GM12878 (cell line): Measurements from ENCODE around the gene FBXO15. TPM values are rescaled to one million over a fixed set of nuclear protein-coding genes. Genes with fewer than 3 reads are reported as not detected.

Source experiments
- ATAC-seq: fragments of 200-7000 bp; cut with Tn5 transposase; 3 replicates; pipeline ENCODE4 v1.9.1; 2020; ENCODE audit warnings: mild to moderate bottlenecking, moderate library complexity
- BruUV-seq: library from RNA; stranded (reverse); fragments of 400-500 nt; replicated peaks from 2 replicates; lab custom pipeline; 2021; lab: Mats Ljungman, UMichigan
- CTCF ChIA-PET: fragments of 300-600 bp; sonication (Branson Sonifier 250); formaldehyde crosslinking; extraction: SDS; loops from one replicate; lab custom pipeline; 2021; ENCODE audit warnings: inconsistent platforms; lab: Yijun Ruan, JAX
- POLR2A ChIA-PET: fragments of 350-600 bp; formaldehyde crosslinking; extraction: SDS; loops from one replicate; lab custom pipeline; 2021; ENCODE audit warnings: inconsistent platforms; lab: Charles Lee
- RAD21 ChIA-PET: fragments of 300-600 bp; sonication (Branson Sonifier 250); formaldehyde crosslinking; loops from one replicate; lab custom pipeline; 2023; ENCODE audit warnings: antibody characterized with exemption; ENCODE audit not compliant: unreplicated experiment; lab: Charles Lee
- SMC1A ChIA-PET: fragments of 300-600 bp; sonication (Branson Sonifier 250); formaldehyde crosslinking; loops from one replicate; lab custom pipeline; 2023; ENCODE audit not compliant: unreplicated experiment, uncharacterized antibody; lab: Charles Lee
- DNase-seq: peaks from one replicate; pipeline ENCODE4 v3.0.0-alpha.2; 2011; ENCODE audit warnings: low read depth, low spot score
- FAIRE-seq: peaks from 3 replicates; lab custom pipeline; 2011; peaks lifted over from hg19 to GRCh38; lab: Jason Lieb, UNC
- H2AFZ ChIP-seq: 2 replicates; pipeline ENCODE4 v1.6.0; 2011; ENCODE audit warnings: low read depth, low read length, control low read depth; ENCODE audit not compliant: control insufficient read depth
- H3K27ac ChIP-seq: 2 replicates; pipeline ENCODE4 v1.5.1; 2011; ENCODE audit warnings: control low read depth; ENCODE audit not compliant: control insufficient read depth, insufficient read depth
- H3K27me3 ChIP-seq, 2 experiments: replicated peaks in 1 of 2; 2 replicates each; pipeline versions ENCODE4 v1.6.0 to v1.6.1; 2011; ENCODE audit warnings: low read length in 1 of 2; ENCODE audit not compliant: control insufficient read depth in 2 of 2, insufficient read depth in 2 of 2
- H3K36me3 ChIP-seq, 2 experiments: 2 replicates each; pipeline ENCODE4 v1.5.1; 2011; ENCODE audit warnings: low read length in 1 of 2; ENCODE audit not compliant: control insufficient read depth in 2 of 2, insufficient read depth in 2 of 2
- H3K4me1 ChIP-seq: 2 replicates; pipeline ENCODE4 v1.6.1; 2011; ENCODE audit warnings: mild to moderate bottlenecking, low read length, moderate library complexity, mixed read lengths; ENCODE audit not compliant: control insufficient read depth, insufficient read depth
- H3K4me2 ChIP-seq: 2 replicates; pipeline ENCODE4 v1.6.0; 2011; ENCODE audit warnings: control low read depth; ENCODE audit not compliant: control insufficient read depth, insufficient read depth
- H3K4me3 ChIP-seq: fragments of 200-600 bp; sonication (generic); 2 replicates; pipeline ENCODE4 v1.5.1; 2016
- H3K79me2 ChIP-seq: 2 replicates; pipeline ENCODE4 v1.6.0; 2011; ENCODE audit warnings: low read length; ENCODE audit not compliant: control insufficient read depth, insufficient read depth
- H3K9ac ChIP-seq: 2 replicates; pipeline ENCODE4 v1.8.0; 2011; ENCODE audit warnings: low read length, control low read depth, mixed read lengths; ENCODE audit not compliant: control insufficient read depth, insufficient read depth
- H3K9me3 ChIP-seq: replicated peaks from 3 replicates; pipeline ENCODE4 v1.5.1; 2011; ENCODE audit warnings: mild to moderate bottlenecking, low read length; ENCODE audit not compliant: control insufficient read depth, insufficient read depth
- H4K20me1 ChIP-seq: 2 replicates; pipeline ENCODE4 v1.6.0; 2011; ENCODE audit not compliant: control insufficient read depth, insufficient read depth
- BMI1 ChIP-seq: fragments of 450-650 bp; IDR thresholded peaks from 2 replicates; pipeline ENCODE4 v1.6.1; 2016; ENCODE audit warnings: mild to moderate bottlenecking, moderate library complexity, borderline replicate concordance
- CBX3 ChIP-seq: fragments of 200-600 bp; sonication (generic); IDR thresholded peaks from 2 replicates; pipeline ENCODE4 v1.6.1; 2016; ENCODE audit warnings: low read depth, borderline replicate concordance
- CEBPZ ChIP-seq: fragments of 150-350 bp; IDR thresholded peaks from 2 replicates; pipeline ENCODE4 v1.6.1; 2016; ENCODE audit warnings: low read depth, low read length
- CHD2 ChIP-seq: IDR thresholded peaks from 2 replicates; pipeline ENCODE4 v1.6.1; 2011; ENCODE audit warnings: low read depth, low read length, improper control_type of control experiment, borderline replicate concordance
- DPF2 ChIP-seq: fragments of 450-650 bp; IDR thresholded peaks from 2 replicates; pipeline ENCODE4 v1.6.1; 2017; ENCODE audit warnings: mild to moderate bottlenecking
- FOS ChIP-seq: IDR thresholded peaks from 3 replicates; pipeline ENCODE4 v1.6.1; 2011; ENCODE audit warnings: borderline replicate concordance; ENCODE audit not compliant: insufficient read length; ENCODE audit errors: extremely low read depth
- IKZF1 ChIP-seq: fragments of 450-650 bp; conservative IDR thresholded peaks from 2 replicates; pipeline ENCODE4 v1.6.1; 2017; ENCODE audit warnings: antibody characterized with exemption, mild to moderate bottlenecking
- MEF2A ChIP-seq: IDR thresholded peaks from 2 replicates; pipeline ENCODE4 v1.6.1; 2011; ENCODE audit warnings: low read depth, mild to moderate bottlenecking, low read length, moderate library complexity; ENCODE audit not compliant: insufficient read depth
- RELA ChIP-seq: fragments of 450-650 bp; IDR thresholded peaks from 2 replicates; pipeline ENCODE4 v1.8.0; 2014; ENCODE audit warnings: borderline replicate concordance; ENCODE audit not compliant: partially characterized antibody
- RELB ChIP-seq: fragments of 450-650 bp; IDR thresholded peaks from 2 replicates; pipeline ENCODE4 v1.6.1; 2017; ENCODE audit warnings: low read depth, mild to moderate bottlenecking, moderate library complexity
- RUNX3 ChIP-seq: IDR thresholded peaks from 2 replicates; pipeline ENCODE4 v1.6.1; 2012; ENCODE audit warnings: low read length, inconsistent platforms
- SIX5 ChIP-seq: IDR thresholded peaks from 2 replicates; pipeline ENCODE4 v1.6.1; 2011; ENCODE audit warnings: mild to moderate bottlenecking, low read depth, low read length, moderate library complexity; ENCODE audit not compliant: severe bottlenecking
- SREBF1 ChIP-seq: IDR thresholded peaks from 2 replicates; pipeline ENCODE4 v1.6.1; 2012; ENCODE audit warnings: mild to moderate bottlenecking, low read length
- TAF1 ChIP-seq: IDR thresholded peaks from 2 replicates; pipeline ENCODE4 v1.6.1; 2011; ENCODE audit warnings: mild to moderate bottlenecking, low read depth, low read length, borderline replicate concordance
- TARDBP ChIP-seq: IDR thresholded peaks from 2 replicates; pipeline ENCODE4 v1.6.1; 2016; ENCODE audit warnings: borderline replicate concordance
- TCF3 ChIP-seq: IDR thresholded peaks from 2 replicates; pipeline ENCODE4 v1.6.1; 2012; ENCODE audit warnings: low read depth, mild to moderate bottlenecking, low read length, borderline replicate concordance; ENCODE audit not compliant: insufficient read depth
- TCF7 ChIP-seq: IDR thresholded peaks from 2 replicates; pipeline ENCODE4 v1.6.1; 2014; ENCODE audit warnings: antibody characterized with exemption, borderline replicate concordance
- YBX1 ChIP-seq: fragments of 450-650 bp; IDR thresholded peaks from 2 replicates; pipeline ENCODE4 v1.6.1; 2016; ENCODE audit warnings: antibody characterized with exemption
- ZNF274 ChIP-seq: IDR thresholded peaks from one replicate; pipeline ENCODE4 v1.8.0; 2011; ENCODE audit not compliant: insufficient read length, insufficient read depth
- WGBS: methylation state at CpG from one replicate; pipeline ENCODE4 v1.1.6; 2016; ENCODE audit warnings: low lambda C conversion rate; ENCODE audit not compliant: insufficient replicate concordance, insufficient coverage; ENCODE audit errors: missing lambda C conversion rate; 5-methylcytosine and 5-hydroxymethylcytosine counted together
- in situ Hi-C: fragments of 300-500 bp; cut with MboI; formaldehyde crosslinking; loops from 9 replicates; pipeline ENCODE4 v1.14.3; 2018; ENCODE audit warnings: mixed read lengths
- intact Hi-C: fragments of 100-400 bp; cut with micrococcal nuclease; formaldehyde crosslinking; loops from one replicate; pipeline ENCODE4 v1.14.2; 2022; ENCODE audit not compliant: unreplicated experiment
- polyA plus RNA-seq, 11 experiments: library from polyadenylated mRNA; depleted of rRNA in 4 of 11; unstranded in 6 of 11; stranded (reverse) in 5 of 11; fragments of >200 nt; fragmentation: Nextera tagmentation in 4 of 11; fragmentation: Illumina TruSeq in 1 of 11; extraction: Ambion mirVana in 4 of 11; extraction: Trizol in 1 of 11; gene quantifications; 1 replicate in 1 of 11; 2 replicates in 10 of 11; pipeline versions ENCODE4 v1.2.1 to v1.2.3, GENCODE V29; 2011 to 2016; ENCODE audit warnings: inconsistent platforms in 2 of 11, missing spikeins in 2 of 11, low read depth in 1 of 11
- total RNA-seq, 4 experiments: library from RNA; depleted of rRNA in 3 of 4; stranded (reverse); fragments of >200 nt in 3 of 4; fragmentation: Illumina TruSeq in 1 of 4; extraction: Trizol in 1 of 4; gene quantifications; 2 replicates each; pipeline versions ENCODE4 v1.2.1 to v1.2.3, GENCODE V29; 2013 to 2021

The FBXO15 gene
- total and polyA plus RNA-seq, 10 of the 15 experiments (the other 5 are each of a cell fraction or from before 2014, with no cell fraction given) = 0.06 to 0.90 (median 0.22) TPM; not detected in 3

- no peaks in the 10 kb centered on the region for H3K79me2 ChIP-seq
- intact Hi-C loops = loop anchor here (1.0 to 5.0 kb wide), 3 partner anchors 72 to 512 kb away; no protein-coding TSS in a partner anchor
- in situ Hi-C loops = no loop called here
- FAIRE-seq = no peak
- no peaks in the 10 kb centered on the region; the same call in 1 of the 2 replicates for H4K20me1 ChIP-seq
- no TSS peak for BruUV-seq
- H3K27ac ChIP-seq = no peak overlapping the region
- no peak overlapping the region for H3K4me3 ChIP-seq
- 24% methylated on average over 4 of the region's 4 CpGs for WGBS
- no peaks in the 10 kb centered on the region for H3K9me3 ChIP-seq
- H3K9ac ChIP-seq = no peak overlapping the region
- POLR2A ChIA-PET = no interaction called here
- H3K27me3 ChIP-seq = no peaks in the 10 kb centered on the region; a peak in 1 of 4 replicates
- no peaks in the 10 kb centered on the region for H3K4me1 ChIP-seq
- no peak for ATAC-seq
- H3K36me3 ChIP-seq = no peaks in the 10 kb centered on the region
- TF ChIP-seq TARDBP = no peak
- TF ChIP-seq YBX1 = no peak
- TF ChIP-seq RELB = no peak
- TF ChIP-seq RELA = no peak
- TF ChIP-seq TAF1 = no peak
- no peak for TF ChIP-seq IKZF1
- TF ChIP-seq ZNF274 = no peak
- TF ChIP-seq TCF7 = no peak
- no peak for TF ChIP-seq FOS
- no peak for TF ChIP-seq CBX3
- no peak for TF ChIP-seq CHD2
- no peak for TF ChIP-seq BMI1
- no peak for TF ChIP-seq RUNX3
- TF ChIP-seq CEBPZ = no peak
- TF ChIP-seq SREBF1 = no peak
- TF ChIP-seq DPF2 = no peak
- no peak for TF ChIP-seq SIX5
- no peak for TF ChIP-seq TCF3
- TF ChIP-seq MEF2A = no peak
- CTCF ChIA-PET = interaction anchor here (0.7 to 2.2 kb wide), 11 partner anchors 9 to 512 kb away, joined by 3 to 15 read pairs (median 3); no protein-coding TSS in a partner anchor
- no peak for DNase-seq
- SMC1A ChIA-PET = interaction anchor here (1.0 kb wide), 2 partner anchors 299 to 302 kb away, joined by 3 to 5 read pairs; no protein-coding TSS in a partner anchor
- RAD21 ChIA-PET = no interaction called here
- H2AFZ ChIP-seq = no peak overlapping the region
- no peak overlapping the region for H3K4me2 ChIP-seq
These were observed 107.6 kb downstream of the FBXO15 start for GRCh38 chr18:74040008-74040407.
